HCT116 (cell line): ENCODE results near the gene ACOX3. TPM values are rescaled to one million over a fixed set of nuclear protein-coding genes. Genes with fewer than 3 reads are reported as not detected.

Source experiments
- ATAC-seq: fragments of 200-7000 bp; cut with Tn5 transposase; 2 replicates; pipeline ENCODE4 v1.9.1; 2020; ENCODE audit warnings: mild to moderate bottlenecking, moderate library complexity
- BruUV-seq: library from RNA; stranded (reverse); fragments of 400-500 nt; replicated peaks from 2 replicates; lab custom pipeline; 2021; lab: Mats Ljungman, UMichigan
- CTCF ChIA-PET: fragments of 300-600 bp; sonication (Branson Sonifier 250); formaldehyde crosslinking; loops from one replicate; lab custom pipeline; 2021; ENCODE audit warnings: antibody characterized with exemption; lab: Charles Lee
- POLR2A ChIA-PET: fragments of 300-600, 350-600 bp; sonication (Branson Sonifier 250); formaldehyde crosslinking; loops from one replicate; lab custom pipeline; 2021; ENCODE audit warnings: antibody characterized with exemption; lab: Charles Lee
- RAD21 ChIA-PET, 2 experiments: fragments of 300-600 bp; sonication (Branson Sonifier 250); formaldehyde crosslinking; loops; one replicate each; lab custom pipeline; 2023; ENCODE audit warnings: low total read pairs in 2 of 2; ENCODE audit not compliant: uncharacterized antibody in 2 of 2, unreplicated experiment in 2 of 2, low non-redundant PET in 1 of 2; lab: Charles Lee
- DNase-seq: peaks from one replicate; pipeline ENCODE4 v3.0.0-alpha.2; 2010; ENCODE audit warnings: low read depth, low spot score
- H2AFZ ChIP-seq: fragments of 200-600 bp; shearing (Covaris generic), sonication (generic); 2 replicates; pipeline ENCODE4 v1.6.1; 2017; ENCODE audit warnings: low read depth, mixed run types, mixed read lengths, antibody characterized with exemption, low read length; ENCODE audit not compliant: poor library complexity, severe bottlenecking
- H3K27ac ChIP-seq: 2 replicates; pipeline ENCODE4 v1.5.1; 2012; ENCODE audit warnings: low read depth, low read length
- H3K27me3 ChIP-seq: fragments of 200-600 bp; sonication (generic); 2 replicates; pipeline ENCODE4 v1.6.1; 2016; ENCODE audit warnings: mixed run types, low read length, mixed read lengths; ENCODE audit not compliant: insufficient read depth
- H3K36me3 ChIP-seq, 2 experiments: fragments of 200-500 bp in 1 of 2; fragments of 200-600 bp in 1 of 2; sonication (Bioruptor generic) in 1 of 2; sonication (generic) in 1 of 2; 2 replicates each; pipeline versions ENCODE4 v1.5.1 to v1.6.1; 2014 to 2016; ENCODE audit warnings: low read length in 2 of 2, inconsistent platforms in 1 of 2, mixed read lengths in 1 of 2, mixed run types in 1 of 2; ENCODE audit not compliant: insufficient read depth in 2 of 2, control insufficient read depth in 1 of 2
- H3K4me1 ChIP-seq, 2 experiments: fragments of 200-600 bp in 1 of 2; sonication (generic) in 1 of 2; 2 replicates each; pipeline versions ENCODE4 v1.5.1 to v1.6.1; 2012 to 2017; ENCODE audit warnings: low read length in 2 of 2, inconsistent platforms in 1 of 2, mild to moderate bottlenecking in 1 of 2, mixed read lengths in 1 of 2, mixed run types in 1 of 2, moderate library complexity in 1 of 2; ENCODE audit not compliant: insufficient read depth in 2 of 2, control insufficient read depth in 1 of 2
- H3K4me2 ChIP-seq: fragments of 200-600 bp; sonication (generic); 2 replicates; pipeline ENCODE4 v1.6.1; 2017; ENCODE audit warnings: mixed run types, low read length, mixed read lengths
- H3K4me3 ChIP-seq, 2 experiments: fragments of 200-600 bp in 1 of 2; sonication (generic) in 1 of 2; replicated peaks in 1 of 2; 2 replicates each; pipeline ENCODE4 v1.5.1; 2011 to 2016; ENCODE audit warnings: low read length in 2 of 2, control low read depth in 1 of 2, low read depth in 1 of 2, mild to moderate bottlenecking in 1 of 2, mixed read lengths in 1 of 2, mixed run types in 1 of 2
- H3K79me2 ChIP-seq: fragments of 200-600 bp; sonication (generic); 2 replicates; pipeline ENCODE4 v1.6.1; 2017; ENCODE audit warnings: mild to moderate bottlenecking, mixed run types, low read length, moderate library complexity, mixed read lengths; ENCODE audit not compliant: insufficient read depth
- H3K9ac ChIP-seq: fragments of 200-600 bp; sonication (generic); 2 replicates; pipeline ENCODE4 v1.6.1; 2016; ENCODE audit warnings: low read length, mixed read lengths
- H3K9me2 ChIP-seq: fragments of 200-600 bp; sonication (generic), shearing (Covaris generic); 2 replicates; pipeline ENCODE4 v1.6.1; 2017; ENCODE audit warnings: mixed run types, mild to moderate bottlenecking, moderate library complexity; ENCODE audit not compliant: insufficient read depth
- H3K9me3 ChIP-seq, 2 experiments: fragments of 200-500 bp in 1 of 2; fragments of 200-600 bp in 1 of 2; sonication (Bioruptor generic) in 1 of 2; sonication (generic) in 1 of 2; 2 replicates each; pipeline ENCODE4 v1.6.1; 2014 to 2017; ENCODE audit warnings: low read length in 2 of 2, mixed read lengths in 2 of 2, inconsistent platforms in 1 of 2, low read depth in 1 of 2, mild to moderate bottlenecking in 1 of 2, mixed run types in 1 of 2, moderate library complexity in 1 of 2; ENCODE audit not compliant: control insufficient read depth in 1 of 2, insufficient read depth in 1 of 2
- H4K20me1 ChIP-seq: fragments of 200-600 bp; sonication (generic), shearing (Covaris generic); 2 replicates; pipeline ENCODE4 v1.6.1; 2017; ENCODE audit warnings: mixed run types, mild to moderate bottlenecking, moderate library complexity; ENCODE audit not compliant: insufficient read depth
- CBX3 ChIP-seq: IDR thresholded peaks from 2 replicates; pipeline ENCODE4 v1.6.1; 2012; ENCODE audit warnings: low read depth
- CEBPB ChIP-seq: IDR thresholded peaks from 2 replicates; pipeline ENCODE4 v1.6.1; 2012; ENCODE audit warnings: low read depth
- EGR1 ChIP-seq: IDR thresholded peaks from 2 replicates; pipeline ENCODE4 v1.6.1; 2012; ENCODE audit warnings: low read depth
- ELF1 ChIP-seq: IDR thresholded peaks from 2 replicates; pipeline ENCODE4 v1.6.1; 2012; ENCODE audit warnings: low read depth, borderline replicate concordance
- RAD21 ChIP-seq: IDR thresholded peaks from 2 replicates; pipeline ENCODE4 v1.6.1; 2012; ENCODE audit warnings: low read depth, mild to moderate bottlenecking
- SIN3A ChIP-seq: IDR thresholded peaks from 2 replicates; pipeline ENCODE4 v1.6.1; 2012; ENCODE audit warnings: low read depth
- ZFX ChIP-seq: fragments of 450-650 bp; IDR thresholded peaks from 2 replicates; pipeline ENCODE4 v1.6.1; 2017
- intact Hi-C: fragments of 100-400 bp; cut with micrococcal nuclease; formaldehyde crosslinking; loops from 2 replicates; pipeline ENCODE4 v1.10.0; 2022
- total RNA-seq: library from RNA; stranded (reverse); gene quantifications from one replicate; pipeline ENCODE4 v1.2.1, GENCODE V29; 2021; ENCODE audit not compliant: unreplicated experiment
- TF ChIP-seq, protein P1 (sequence below): IDR thresholded peaks from 2 replicates; pipeline ENCODE4 v1.6.1; 2012
- TF ChIP-seq, protein P2 (sequence below), 3 experiments: fragments of 200-600 bp in 1 of 3; sonication (generic) in 1 of 3; IDR thresholded peaks in 2 of 3; conservative IDR thresholded peaks in 1 of 3; 2 replicates each; pipeline ENCODE4 v1.5.1; 2012 to 2017; ENCODE audit warnings: low read depth in 2 of 3, low read length in 2 of 3, antibody characterized with exemption in 1 of 3, borderline replicate concordance in 1 of 3, control low read depth in 1 of 3, mild to moderate bottlenecking in 1 of 3, mixed read lengths in 1 of 3, mixed run types in 1 of 3, moderate library complexity in 1 of 3; ENCODE audit not compliant: insufficient read depth in 1 of 3

Gene ACOX3
- total RNA-seq, 1 experiment from 2014 or later: 16.9 TPM

- TF ChIP-seq ELF1 (no peak), CEBPB (no peak)
- TF ChIP-seq, protein P1, sequence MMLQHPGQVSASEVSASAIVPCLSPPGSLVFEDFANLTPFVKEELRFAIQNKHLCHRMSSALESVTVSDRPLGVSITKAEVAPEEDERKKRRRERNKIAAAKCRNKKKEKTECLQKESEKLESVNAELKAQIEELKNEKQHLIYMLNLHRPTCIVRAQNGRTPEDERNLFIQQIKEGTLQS: no peak
These were observed 30.0 kb upstream of the ACOX3 start (continued) for GRCh38 chr4:8470451-8471024.

DNA sequence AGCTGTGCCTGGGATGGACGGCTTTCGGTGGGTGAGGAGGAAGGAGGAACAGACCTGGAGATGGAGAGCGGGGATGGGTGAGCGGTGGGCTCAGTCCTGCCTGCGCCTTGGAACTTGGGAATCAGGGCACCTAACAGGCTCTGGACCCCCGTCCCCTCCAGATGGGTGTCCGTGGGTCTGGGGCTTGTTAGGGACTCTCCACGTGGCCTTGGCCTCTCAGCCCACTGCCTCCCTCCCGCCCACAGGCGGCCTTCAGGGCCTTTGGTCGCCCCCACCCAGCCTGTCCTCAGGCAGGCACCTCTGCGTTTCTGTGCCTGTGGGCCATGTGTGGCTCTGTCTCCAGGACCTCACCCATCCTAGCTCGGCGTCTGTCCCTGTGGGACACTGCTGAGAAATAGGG is 29.0 kb upstream of the ACOX3 start:
- no TSS peak for BruUV-seq
- Histone ChIP-seq H2AFZ (no peak overlapping the region), H3K36me3 (peaks cover 5 to 18% of the 10 kb centered on the region in 2 experiments; a peak in 3 of 4 replicates), H4K20me1 (no peaks in the 10 kb centered on the region), H3K4me1 (no peaks in the 10 kb centered on the region), H3K9me3 (no peaks in the 10 kb centered on the region), H3K4me3 (no peak overlapping the region), H3K27me3 (no peaks in the 10 kb centered on the region), H3K9me2 (no peaks in the 10 kb centered on the region), H3K79me2 (no peaks in the 10 kb centered on the region), H3K4me2 (no peak overlapping the region), H3K27ac (no peak overlapping the region), H3K9ac (no peak overlapping the region)
- RAD21 ChIA-PET: no interaction called here
- DNase-seq: no peak
- POLR2A ChIA-PET: no interaction called here
- CTCF ChIA-PET: interaction anchor here (2.0 to 4.4 kb wide), 2 partner anchors 78 to 117 kb away, joined by 14 to 35 read pairs; no protein-coding TSS in a partner anchor
- no peak for TF ChIP-seq EGR1
- TF ChIP-seq SIN3A: no peak
- ATAC-seq: no peak
- intact Hi-C loops: loop anchor here (10.0 kb wide), 1 partner anchor 445 kb away; no protein-coding TSS in a partner anchor

GRCh38 chr4:8468746-8469535 is 28.4 kb upstream of the ACOX3 start:
- POLR2A ChIA-PET: no interaction called here
- TF ChIP-seq RAD21 (peak; percentile 94), CBX3 (no peak), ZFX (no peak)
- TF ChIP-seq, protein P2, sequence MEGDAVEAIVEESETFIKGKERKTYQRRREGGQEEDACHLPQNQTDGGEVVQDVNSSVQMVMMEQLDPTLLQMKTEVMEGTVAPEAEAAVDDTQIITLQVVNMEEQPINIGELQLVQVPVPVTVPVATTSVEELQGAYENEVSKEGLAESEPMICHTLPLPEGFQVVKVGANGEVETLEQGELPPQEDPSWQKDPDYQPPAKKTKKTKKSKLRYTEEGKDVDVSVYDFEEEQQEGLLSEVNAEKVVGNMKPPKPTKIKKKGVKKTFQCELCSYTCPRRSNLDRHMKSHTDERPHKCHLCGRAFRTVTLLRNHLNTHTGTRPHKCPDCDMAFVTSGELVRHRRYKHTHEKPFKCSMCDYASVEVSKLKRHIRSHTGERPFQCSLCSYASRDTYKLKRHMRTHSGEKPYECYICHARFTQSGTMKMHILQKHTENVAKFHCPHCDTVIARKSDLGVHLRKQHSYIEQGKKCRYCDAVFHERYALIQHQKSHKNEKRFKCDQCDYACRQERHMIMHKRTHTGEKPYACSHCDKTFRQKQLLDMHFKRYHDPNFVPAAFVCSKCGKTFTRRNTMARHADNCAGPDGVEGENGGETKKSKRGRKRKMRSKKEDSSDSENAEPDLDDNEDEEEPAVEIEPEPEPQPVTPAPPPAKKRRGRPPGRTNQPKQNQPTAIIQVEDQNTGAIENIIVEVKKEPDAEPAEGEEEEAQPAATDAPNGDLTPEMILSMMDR (IDR thresholded peaks at IDR 0.05 in 2 of 3, conservative IDR thresholded peaks at IDR 0.05 in 1 of 3; ENCODE audit: borderline replicate concordance in 1 of 3, insufficient read depth in 1 of 3, low read depth in 2 of 3, low read length in 2 of 3): peak; percentile 91 to 96 (median 95)

More at GRCh38 chr4:8468746-8469535, 28.4 kb upstream of the ACOX3 start:
- peak; percentile 91 for ATAC-seq
- Histone ChIP-seq H3K27me3 (no peaks in the 10 kb centered on the region), H3K27ac (no peak overlapping the region), H3K9me3 (no peaks in the 10 kb centered on the region), H2AFZ (no peak overlapping the region), H3K4me3 (no peak overlapping the region), H3K9ac (no peak overlapping the region), H3K9me2 (no peaks in the 10 kb centered on the region), H3K4me1 (no peaks in the 10 kb centered on the region), H4K20me1 (no peaks in the 10 kb centered on the region), H3K36me3 (peaks cover 7 to 23% of the 10 kb centered on the region in 2 experiments; a peak in 3 of 4 replicates), H3K79me2 (no peaks in the 10 kb centered on the region), H3K4me2 (no peak overlapping the region)
- ChIA-PET CTCF (interaction anchor here (0.9 to 4.4 kb wide), 7 partner anchors 24 to 449 kb away, joined by 3 to 35 read pairs (median 5); no protein-coding TSS in a partner anchor), RAD21 (interaction anchor here (0.6 to 1.4 kb wide), 4 partner anchors 78 to 225 kb away, joined by 3 to 7 read pairs (median 4); no protein-coding TSS in a partner anchor)
- DNase-seq: peak; percentile 27
- TSS peak; percentile 25 for BruUV-seq
- intact Hi-C loops: loop anchor here (1.0 to 10.0 kb wide), 3 partner anchors 78 to 446 kb away; no protein-coding TSS in a partner anchor
